ENCODE data around the gene USP28.

The USP28 gene

DNA sequence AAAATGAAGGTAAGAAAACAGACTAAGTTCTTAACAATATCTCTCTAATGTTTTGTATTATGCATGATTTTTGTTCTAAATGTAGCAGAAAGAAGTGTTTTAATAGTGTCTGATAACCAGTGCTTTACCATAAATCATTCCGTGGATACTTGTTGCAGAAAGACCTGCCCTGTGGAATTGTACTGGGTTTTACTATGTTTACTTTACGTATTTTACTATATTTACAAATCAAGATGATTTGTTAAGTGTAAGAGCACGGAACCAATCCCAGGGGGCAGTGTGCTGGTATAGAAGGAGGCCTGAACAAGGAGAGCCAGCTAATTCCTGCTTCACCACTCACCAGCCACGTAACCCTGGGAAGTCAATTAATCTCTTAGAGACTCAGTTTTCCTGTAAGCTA, 30.7 kb upstream of the USP28 start:
- no peak overlapping the region for H2AFZ ChIP-seq (ENCODE audit: low read length)
- no peaks in the 10 kb centered on the region for H3K79me2 ChIP-seq (ENCODE audit: low read length)
- no peaks in the 10 kb centered on the region for H3K36me3 ChIP-seq (replicated peaks; ENCODE audit: insufficient read depth, low read length)
- H3K4me1 ChIP-seq (ENCODE audit: low read length) = no peaks in the 10 kb centered on the region
- no peak overlapping the region for H3K9ac ChIP-seq (ENCODE audit: low read length)
- H3K9me3 ChIP-seq (replicated peaks; ENCODE audit: insufficient read depth, low read length) = no peaks in the 10 kb centered on the region
- no peak for DNase-seq
- H3F3A ChIP-seq (ENCODE audit: insufficient read depth, low read length) = no peaks in the 10 kb centered on the region
- no peak overlapping the region for H3K4me3 ChIP-seq (ENCODE audit: low read length)
- H3K4me2 ChIP-seq (ENCODE audit: low read depth, low read length) = no peak overlapping the region
- no peaks in the 10 kb centered on the region for H3K27me3 ChIP-seq (replicated peaks; ENCODE audit: insufficient read depth, low read length)
- no peaks in the 10 kb centered on the region for H4K20me1 ChIP-seq (ENCODE audit: insufficient read depth, low read length)
- TF ChIP-seq EZH2 (optimal IDR thresholded peaks at IDR 0.05; ENCODE audit: low read depth, low read length) = no peak
- TF ChIP-seq, protein P1, sequence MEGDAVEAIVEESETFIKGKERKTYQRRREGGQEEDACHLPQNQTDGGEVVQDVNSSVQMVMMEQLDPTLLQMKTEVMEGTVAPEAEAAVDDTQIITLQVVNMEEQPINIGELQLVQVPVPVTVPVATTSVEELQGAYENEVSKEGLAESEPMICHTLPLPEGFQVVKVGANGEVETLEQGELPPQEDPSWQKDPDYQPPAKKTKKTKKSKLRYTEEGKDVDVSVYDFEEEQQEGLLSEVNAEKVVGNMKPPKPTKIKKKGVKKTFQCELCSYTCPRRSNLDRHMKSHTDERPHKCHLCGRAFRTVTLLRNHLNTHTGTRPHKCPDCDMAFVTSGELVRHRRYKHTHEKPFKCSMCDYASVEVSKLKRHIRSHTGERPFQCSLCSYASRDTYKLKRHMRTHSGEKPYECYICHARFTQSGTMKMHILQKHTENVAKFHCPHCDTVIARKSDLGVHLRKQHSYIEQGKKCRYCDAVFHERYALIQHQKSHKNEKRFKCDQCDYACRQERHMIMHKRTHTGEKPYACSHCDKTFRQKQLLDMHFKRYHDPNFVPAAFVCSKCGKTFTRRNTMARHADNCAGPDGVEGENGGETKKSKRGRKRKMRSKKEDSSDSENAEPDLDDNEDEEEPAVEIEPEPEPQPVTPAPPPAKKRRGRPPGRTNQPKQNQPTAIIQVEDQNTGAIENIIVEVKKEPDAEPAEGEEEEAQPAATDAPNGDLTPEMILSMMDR (IDR thresholded peaks at IDR 0.05; ENCODE audit: low read length) = no peak; the same call in 1 of the 2 replicates
- TF ChIP-seq EZH2phosphoT487 (IDR thresholded peaks at IDR 0.05; ENCODE audit: low read length) = no peak
- no peak overlapping the region for H3K27ac ChIP-seq (ENCODE audit: low read length)
- H3K9me2 ChIP-seq (replicated peaks; ENCODE audit: insufficient read depth, low read length) = no peaks in the 10 kb centered on the region

DNA sequence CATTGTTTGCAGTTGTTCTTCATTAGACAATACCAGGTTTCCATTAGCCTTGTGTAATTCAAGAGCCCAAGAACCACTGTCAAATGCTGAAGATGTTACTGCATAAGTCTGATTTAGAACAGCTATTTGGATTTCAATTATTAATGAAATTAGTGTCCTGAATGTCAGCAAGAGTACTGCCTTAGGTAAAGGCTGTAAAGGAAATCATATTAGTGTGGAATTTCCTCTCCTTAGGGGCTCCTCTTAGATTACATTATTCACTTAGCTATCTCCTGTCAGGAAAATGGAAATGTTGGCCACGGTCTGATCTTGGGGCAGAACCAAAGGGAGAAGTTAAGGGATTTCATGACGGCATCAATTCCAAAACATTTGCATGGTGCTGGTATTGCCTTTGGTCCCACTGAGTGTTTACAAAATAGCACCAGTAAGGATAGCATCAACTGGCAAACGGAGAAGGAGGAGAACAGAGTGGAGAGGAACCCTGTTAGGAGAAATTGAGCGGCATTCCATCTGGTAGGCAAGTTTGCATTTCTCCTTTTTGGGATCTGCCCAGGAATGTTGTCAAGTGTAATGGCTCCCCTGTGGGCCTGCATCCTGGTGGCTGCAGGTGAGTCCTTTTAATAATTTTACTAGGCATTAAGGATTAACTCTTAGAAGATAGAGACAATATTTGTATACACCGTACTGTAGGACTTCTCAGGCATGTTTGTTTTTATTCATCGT, 29.2 kb upstream of the USP28 start, which contains the start of gene HTR3B:
TSS of gene HTR3B (plus strand) at position 418 of the 723 bp plus-strand sequence. CDS start at position 556, 138 bp downstream.
- no peaks in the 10 kb centered on the region for H3F3A ChIP-seq (ENCODE audit: insufficient read depth, low read length)
- no peaks in the 10 kb centered on the region for H3K36me3 ChIP-seq (replicated peaks; ENCODE audit: insufficient read depth, low read length)
- H3K9ac ChIP-seq (ENCODE audit: low read length) = no peak within 1 kb of the TSS
- H3K9me3 ChIP-seq (replicated peaks; ENCODE audit: insufficient read depth, low read length) = no peaks in the 10 kb centered on the region
- H3K4me3 ChIP-seq (ENCODE audit: low read length) = no peak within 1 kb of the TSS
- no peaks in the 10 kb centered on the region for H3K79me2 ChIP-seq (ENCODE audit: low read length)
- no peak within 1 kb of the TSS for H3K4me2 ChIP-seq (ENCODE audit: low read depth, low read length)
- no peak within 1 kb of the TSS for H2AFZ ChIP-seq (ENCODE audit: low read length)
- H3K27me3 ChIP-seq (replicated peaks; ENCODE audit: insufficient read depth, low read length) = no peaks in the 10 kb centered on the region
- no peak within 1 kb of the TSS for H3K27ac ChIP-seq (ENCODE audit: low read length)
- TF ChIP-seq EZH2 (optimal IDR thresholded peaks at IDR 0.05; ENCODE audit: low read depth, low read length) (no peak), EZH2phosphoT487 (IDR thresholded peaks at IDR 0.05; ENCODE audit: low read length) (no peak)
- TF ChIP-seq, protein P1 (IDR thresholded peaks at IDR 0.05; ENCODE audit: low read length) = no peak
- H3K9me2 ChIP-seq (replicated peaks; ENCODE audit: insufficient read depth, low read length) = no peaks in the 10 kb centered on the region
- H4K20me1 ChIP-seq (ENCODE audit: insufficient read depth, low read length) = no peaks in the 10 kb centered on the region
- DNase-seq = no peak
- H3K4me1 ChIP-seq (ENCODE audit: low read length) = no peaks in the 10 kb centered on the region

DNA sequence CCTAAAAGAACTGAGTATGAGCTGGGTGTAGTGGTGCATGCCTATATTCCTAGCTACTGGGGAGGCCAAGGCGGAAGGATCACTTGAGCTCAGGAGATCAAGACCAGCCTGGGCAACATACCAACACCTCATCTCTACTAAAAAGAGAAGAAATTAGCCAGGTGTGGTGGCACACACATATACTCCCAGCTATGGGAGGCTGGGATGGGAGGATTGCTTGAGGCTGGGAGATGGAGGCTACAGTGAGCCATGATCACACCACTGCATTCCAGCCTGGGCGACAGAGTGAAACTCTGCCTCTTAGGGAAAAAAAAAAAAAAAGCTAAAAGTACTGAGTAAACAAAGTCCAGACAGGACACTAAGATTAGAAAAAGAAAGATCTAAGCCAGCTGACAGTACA, 25.8 kb upstream of the USP28 start:
- H3K36me3 ChIP-seq (replicated peaks; ENCODE audit: insufficient read depth, low read length) = no peaks in the 10 kb centered on the region
- H3K4me3 ChIP-seq (ENCODE audit: low read length) = no peak overlapping the region
- H3K27ac ChIP-seq (ENCODE audit: low read length) = no peak overlapping the region
- H3K4me2 ChIP-seq (ENCODE audit: low read depth, low read length) = no peak overlapping the region
- no peaks in the 10 kb centered on the region for H3K27me3 ChIP-seq (replicated peaks; ENCODE audit: insufficient read depth, low read length)
- H3K9me3 ChIP-seq (replicated peaks; ENCODE audit: insufficient read depth, low read length) = no peaks in the 10 kb centered on the region
- H4K20me1 ChIP-seq (ENCODE audit: insufficient read depth, low read length) = no peaks in the 10 kb centered on the region
- H2AFZ ChIP-seq (ENCODE audit: low read length) = no peak overlapping the region
- TF ChIP-seq, protein P1 (IDR thresholded peaks at IDR 0.05; ENCODE audit: low read length) = no peak
- TF ChIP-seq EZH2 (optimal IDR thresholded peaks at IDR 0.05; ENCODE audit: low read depth, low read length) = no peak
- no peak for TF ChIP-seq EZH2phosphoT487 (IDR thresholded peaks at IDR 0.05; ENCODE audit: low read length)
- H3K9ac ChIP-seq (ENCODE audit: low read length) = no peak overlapping the region
- H3K79me2 ChIP-seq (ENCODE audit: low read length) = no peaks in the 10 kb centered on the region
- H3F3A ChIP-seq (ENCODE audit: insufficient read depth, low read length) = no peaks in the 10 kb centered on the region
- H3K9me2 ChIP-seq (replicated peaks; ENCODE audit: insufficient read depth, low read length) = no peaks in the 10 kb centered on the region
- no peaks in the 10 kb centered on the region for H3K4me1 ChIP-seq (ENCODE audit: low read length)
- no peak for DNase-seq
